ENCODE results near the gene NLGN1. TPM values are rescaled to one million over a fixed set of nuclear protein-coding genes. Genes with fewer than 3 reads are reported as not detected.

NLGN1 gene
- total RNA-seq, 1 experiment from 2014 or later = 0.85 TPM

DNA sequence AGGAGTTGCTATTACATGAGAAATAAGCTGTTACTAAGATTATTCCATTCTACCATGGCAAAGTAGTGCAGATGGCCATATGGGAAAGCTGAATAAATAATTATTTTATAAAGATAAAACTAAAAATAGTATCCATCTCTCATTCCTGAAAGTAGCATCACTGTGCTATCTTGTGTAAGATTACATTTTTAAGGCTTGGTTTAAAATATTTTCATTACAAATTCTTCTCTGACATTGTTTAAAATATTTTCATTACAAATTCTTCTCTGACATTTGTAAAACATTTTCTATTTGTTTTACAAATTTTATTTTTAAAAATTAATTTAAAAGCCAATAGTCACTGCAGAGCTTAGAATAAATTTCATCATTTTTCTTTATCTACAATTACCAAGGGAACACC is 796.1 kb downstream of the NLGN1 start:
- no peaks in the 10 kb centered on the region; the same call in 1 of the 2 replicates for H3K4me1 ChIP-seq (ENCODE audit: control insufficient read depth, insufficient read depth, low read length)
- no peak overlapping the region for H3K27ac ChIP-seq (ENCODE audit: low read length)
- TF ChIP-seq SIN3A (IDR thresholded peaks at IDR 0.05; ENCODE audit: borderline replicate concordance, insufficient read depth, low read depth, low read length) (no peak), POLR2AphosphoS5 (IDR thresholded peaks at IDR 0.05; ENCODE audit: low read depth, low read length) (no peak), TCF7L2 (IDR thresholded peaks at IDR 0.05; ENCODE audit: low read depth, low read length) (no peak)
- TF ChIP-seq, protein P1, sequence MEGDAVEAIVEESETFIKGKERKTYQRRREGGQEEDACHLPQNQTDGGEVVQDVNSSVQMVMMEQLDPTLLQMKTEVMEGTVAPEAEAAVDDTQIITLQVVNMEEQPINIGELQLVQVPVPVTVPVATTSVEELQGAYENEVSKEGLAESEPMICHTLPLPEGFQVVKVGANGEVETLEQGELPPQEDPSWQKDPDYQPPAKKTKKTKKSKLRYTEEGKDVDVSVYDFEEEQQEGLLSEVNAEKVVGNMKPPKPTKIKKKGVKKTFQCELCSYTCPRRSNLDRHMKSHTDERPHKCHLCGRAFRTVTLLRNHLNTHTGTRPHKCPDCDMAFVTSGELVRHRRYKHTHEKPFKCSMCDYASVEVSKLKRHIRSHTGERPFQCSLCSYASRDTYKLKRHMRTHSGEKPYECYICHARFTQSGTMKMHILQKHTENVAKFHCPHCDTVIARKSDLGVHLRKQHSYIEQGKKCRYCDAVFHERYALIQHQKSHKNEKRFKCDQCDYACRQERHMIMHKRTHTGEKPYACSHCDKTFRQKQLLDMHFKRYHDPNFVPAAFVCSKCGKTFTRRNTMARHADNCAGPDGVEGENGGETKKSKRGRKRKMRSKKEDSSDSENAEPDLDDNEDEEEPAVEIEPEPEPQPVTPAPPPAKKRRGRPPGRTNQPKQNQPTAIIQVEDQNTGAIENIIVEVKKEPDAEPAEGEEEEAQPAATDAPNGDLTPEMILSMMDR (IDR thresholded peaks at IDR 0.05) = no peak
- TF ChIP-seq, protein P2, sequence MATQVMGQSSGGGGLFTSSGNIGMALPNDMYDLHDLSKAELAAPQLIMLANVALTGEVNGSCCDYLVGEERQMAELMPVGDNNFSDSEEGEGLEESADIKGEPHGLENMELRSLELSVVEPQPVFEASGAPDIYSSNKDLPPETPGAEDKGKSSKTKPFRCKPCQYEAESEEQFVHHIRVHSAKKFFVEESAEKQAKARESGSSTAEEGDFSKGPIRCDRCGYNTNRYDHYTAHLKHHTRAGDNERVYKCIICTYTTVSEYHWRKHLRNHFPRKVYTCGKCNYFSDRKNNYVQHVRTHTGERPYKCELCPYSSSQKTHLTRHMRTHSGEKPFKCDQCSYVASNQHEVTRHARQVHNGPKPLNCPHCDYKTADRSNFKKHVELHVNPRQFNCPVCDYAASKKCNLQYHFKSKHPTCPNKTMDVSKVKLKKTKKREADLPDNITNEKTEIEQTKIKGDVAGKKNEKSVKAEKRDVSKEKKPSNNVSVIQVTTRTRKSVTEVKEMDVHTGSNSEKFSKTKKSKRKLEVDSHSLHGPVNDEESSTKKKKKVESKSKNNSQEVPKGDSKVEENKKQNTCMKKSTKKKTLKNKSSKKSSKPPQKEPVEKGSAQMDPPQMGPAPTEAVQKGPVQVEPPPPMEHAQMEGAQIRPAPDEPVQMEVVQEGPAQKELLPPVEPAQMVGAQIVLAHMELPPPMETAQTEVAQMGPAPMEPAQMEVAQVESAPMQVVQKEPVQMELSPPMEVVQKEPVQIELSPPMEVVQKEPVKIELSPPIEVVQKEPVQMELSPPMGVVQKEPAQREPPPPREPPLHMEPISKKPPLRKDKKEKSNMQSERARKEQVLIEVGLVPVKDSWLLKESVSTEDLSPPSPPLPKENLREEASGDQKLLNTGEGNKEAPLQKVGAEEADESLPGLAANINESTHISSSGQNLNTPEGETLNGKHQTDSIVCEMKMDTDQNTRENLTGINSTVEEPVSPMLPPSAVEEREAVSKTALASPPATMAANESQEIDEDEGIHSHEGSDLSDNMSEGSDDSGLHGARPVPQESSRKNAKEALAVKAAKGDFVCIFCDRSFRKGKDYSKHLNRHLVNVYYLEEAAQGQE (IDR thresholded peaks at IDR 0.05; ENCODE audit: insufficient read depth in 1 of 2, low read depth in 2 of 2, low read length in 1 of 2) = no peak
- no peaks in the 10 kb centered on the region for H3K36me3 ChIP-seq (ENCODE audit: control insufficient read depth, insufficient read depth, low read length)
- no peak overlapping the region for H3K4me3 ChIP-seq (ENCODE audit: low read depth in 2 of 2, low read length in 2 of 2)
- H3K27me3 ChIP-seq (ENCODE audit: control insufficient read depth, insufficient read depth, low read length) = no peaks in the 10 kb centered on the region
- ATAC-seq = no peak
- ChIA-PET CTCF (no interaction called here), POLR2A (no interaction called here)
- no peaks in the 10 kb centered on the region for H3K9me3 ChIP-seq (ENCODE audit: control insufficient read depth, insufficient read depth, low read depth, low read length)
- intact Hi-C loops (cut with micrococcal nuclease; ENCODE audit: unreplicated experiment) (no loop called here), in situ Hi-C loops (cut with HindIII; ENCODE audit: low pct_unique_long_range_greater_than_20kb, low sequenced_read_pairs) (no loop called here)
- no TSS peak for BruUV-seq (replicated peaks)
- DNase-seq (ENCODE audit: low read depth, low spot score) = no peak

DNA sequence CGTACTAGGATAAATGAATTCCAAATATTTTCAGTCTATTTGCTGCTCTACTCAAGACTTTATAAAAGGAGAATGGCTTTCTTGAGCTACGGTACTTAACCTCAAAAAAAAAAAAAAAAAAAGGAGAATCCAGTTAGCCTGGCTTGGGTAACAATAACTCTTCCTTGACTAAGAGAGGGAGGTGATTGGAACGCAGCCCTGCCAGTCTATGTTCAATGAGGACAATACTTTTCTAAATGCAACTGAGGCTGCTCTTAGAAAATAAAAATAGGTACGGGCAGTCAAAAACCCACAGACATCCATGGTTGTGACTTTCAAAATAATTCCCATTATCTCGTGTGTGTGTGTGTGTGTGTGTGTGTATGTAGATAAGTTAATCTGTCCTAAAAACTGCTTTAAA is 799.9 kb downstream of the NLGN1 start:
- Histone ChIP-seq H3K27me3 (ENCODE audit: control insufficient read depth, insufficient read depth, low read length) (no peaks in the 10 kb centered on the region), H3K27ac (ENCODE audit: low read length) (no peak overlapping the region), H3K9me3 (ENCODE audit: control insufficient read depth, insufficient read depth, low read depth, low read length) (no peaks in the 10 kb centered on the region), H3K36me3 (ENCODE audit: control insufficient read depth, insufficient read depth, low read length) (no peaks in the 10 kb centered on the region), H3K4me3 (ENCODE audit: low read depth in 2 of 2, low read length in 2 of 2) (no peak overlapping the region), H3K4me1 (ENCODE audit: control insufficient read depth, insufficient read depth, low read length) (no peaks in the 10 kb centered on the region; the same call in 1 of the 2 replicates)
- ATAC-seq (no peak), DNase-seq (ENCODE audit: low read depth, low spot score) (no peak)
- ChIA-PET POLR2A (no interaction called here), CTCF (no interaction called here)
- intact Hi-C loops (cut with micrococcal nuclease; ENCODE audit: unreplicated experiment) = no loop called here
- in situ Hi-C loops (cut with HindIII; ENCODE audit: low pct_unique_long_range_greater_than_20kb, low sequenced_read_pairs) = no loop called here
- no TSS peak for BruUV-seq (replicated peaks)
- TF ChIP-seq TCF7L2 (IDR thresholded peaks at IDR 0.05; ENCODE audit: low read depth, low read length) (no peak), SIN3A (IDR thresholded peaks at IDR 0.05; ENCODE audit: borderline replicate concordance, insufficient read depth, low read depth, low read length) (no peak), POLR2AphosphoS5 (IDR thresholded peaks at IDR 0.05; ENCODE audit: low read depth, low read length) (no peak)
- TF ChIP-seq, protein P1 (IDR thresholded peaks at IDR 0.05) = no peak
- TF ChIP-seq, protein P2 (IDR thresholded peaks at IDR 0.05; ENCODE audit: insufficient read depth in 1 of 2, low read depth in 2 of 2, low read length in 1 of 2) = no peak

Data from Panc1 (cell line).